ENCODE measurements around the gene VWA1. TPM values are rescaled to one million over a fixed set of nuclear protein-coding genes. Genes with fewer than 3 reads are reported as not detected.

VWA1 gene
- total RNA-seq, 1 experiment from 2014 or later = 0.54 TPM

DNA sequence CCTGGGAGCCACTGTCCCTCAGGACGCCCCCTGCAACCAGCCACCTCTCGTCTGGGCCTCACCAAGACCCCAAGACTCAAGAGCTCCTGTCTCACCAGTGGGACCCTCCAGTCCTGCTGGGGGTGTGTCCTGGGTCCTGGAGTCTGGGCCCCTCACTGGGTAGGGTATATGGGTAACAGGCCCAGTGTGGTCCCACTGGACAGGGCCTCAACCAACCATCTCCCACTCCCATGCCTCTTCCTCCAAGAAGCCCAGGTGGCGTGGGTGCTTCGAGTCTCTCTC, 725 bp upstream of the VWA1 start:
- H3K4me1 Mint-ChIP-seq (ENCODE audit: insufficient read depth, unreplicated experiment) = no peaks in the 10 kb centered on the region
- CTCF ChIA-PET = no interaction called here
- DNase-seq (ENCODE audit: unreplicated experiment) = no peak
- H3K4me3 Mint-ChIP-seq (ENCODE audit: unreplicated experiment) = peak overlapping the region; percentile 53
- no TSS peak for BruUV-seq (replicated peaks)
- POLR2A ChIA-PET = no interaction called here
- H3K9me3 Mint-ChIP-seq (ENCODE audit: unreplicated experiment) = no peaks in the 10 kb centered on the region
- TF ChIP-seq, protein P1, sequence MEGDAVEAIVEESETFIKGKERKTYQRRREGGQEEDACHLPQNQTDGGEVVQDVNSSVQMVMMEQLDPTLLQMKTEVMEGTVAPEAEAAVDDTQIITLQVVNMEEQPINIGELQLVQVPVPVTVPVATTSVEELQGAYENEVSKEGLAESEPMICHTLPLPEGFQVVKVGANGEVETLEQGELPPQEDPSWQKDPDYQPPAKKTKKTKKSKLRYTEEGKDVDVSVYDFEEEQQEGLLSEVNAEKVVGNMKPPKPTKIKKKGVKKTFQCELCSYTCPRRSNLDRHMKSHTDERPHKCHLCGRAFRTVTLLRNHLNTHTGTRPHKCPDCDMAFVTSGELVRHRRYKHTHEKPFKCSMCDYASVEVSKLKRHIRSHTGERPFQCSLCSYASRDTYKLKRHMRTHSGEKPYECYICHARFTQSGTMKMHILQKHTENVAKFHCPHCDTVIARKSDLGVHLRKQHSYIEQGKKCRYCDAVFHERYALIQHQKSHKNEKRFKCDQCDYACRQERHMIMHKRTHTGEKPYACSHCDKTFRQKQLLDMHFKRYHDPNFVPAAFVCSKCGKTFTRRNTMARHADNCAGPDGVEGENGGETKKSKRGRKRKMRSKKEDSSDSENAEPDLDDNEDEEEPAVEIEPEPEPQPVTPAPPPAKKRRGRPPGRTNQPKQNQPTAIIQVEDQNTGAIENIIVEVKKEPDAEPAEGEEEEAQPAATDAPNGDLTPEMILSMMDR (IDR thresholded peaks at IDR 0.05; ENCODE audit: unreplicated experiment) = no peak
- intact Hi-C loops (cut with micrococcal nuclease) = no loop called here
- no peaks in the 10 kb centered on the region for H3K27me3 Mint-ChIP-seq (ENCODE audit: insufficient read depth, unreplicated experiment)
- no peak overlapping the region for H3K27ac Mint-ChIP-seq (ENCODE audit: low read depth, unreplicated experiment)
- no peaks in the 10 kb centered on the region for H3K36me3 Mint-ChIP-seq (ENCODE audit: insufficient read depth, unreplicated experiment)

DNA sequence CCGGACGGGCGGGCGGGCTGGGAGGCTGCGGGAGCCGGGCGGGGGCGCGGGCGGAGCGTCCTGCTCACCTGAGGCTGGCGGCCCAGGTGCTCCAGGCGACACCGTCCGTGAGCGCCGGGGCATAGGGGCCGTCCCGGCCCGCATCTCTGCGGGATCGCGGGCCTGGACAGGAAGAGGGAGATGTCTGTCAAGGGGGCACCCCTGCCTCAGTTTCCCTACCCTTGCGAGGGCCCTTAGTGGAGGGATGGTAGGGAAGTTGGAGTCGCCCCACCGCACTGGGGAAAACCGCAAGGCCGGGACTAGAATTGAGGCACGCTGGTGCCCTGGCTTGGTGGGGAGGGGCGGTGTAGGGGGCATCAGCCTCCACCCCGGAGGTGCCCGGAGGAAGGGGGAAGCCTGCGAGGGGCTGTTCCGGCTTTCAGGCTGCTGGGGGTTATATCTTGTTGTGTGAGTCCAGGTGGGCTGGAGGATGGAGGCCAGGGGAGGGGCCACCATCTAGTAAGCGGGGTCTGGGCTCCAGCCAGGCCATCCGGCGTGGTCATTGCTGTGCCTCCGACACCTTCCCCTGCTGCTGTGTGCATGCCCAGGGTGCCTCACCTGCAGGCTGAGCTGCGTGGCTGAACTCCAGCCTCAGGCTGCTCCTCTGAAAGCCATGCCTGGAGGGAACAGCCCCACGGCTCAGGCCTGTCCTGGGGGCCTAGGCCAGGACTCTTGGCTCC, 580 bp downstream of the VWA1 start:
- CTCF ChIA-PET = no interaction called here
- BruUV-seq (replicated peaks) = no TSS peak
- no peak for DNase-seq (ENCODE audit: unreplicated experiment)
- Mint-ChIP-seq H3K4me3 (ENCODE audit: unreplicated experiment) (peak overlapping the region; percentile 29), H3K27ac (ENCODE audit: low read depth, unreplicated experiment) (no peak overlapping the region), H3K4me1 (ENCODE audit: insufficient read depth, unreplicated experiment) (no peaks in the 10 kb centered on the region), H3K9me3 (ENCODE audit: unreplicated experiment) (no peaks in the 10 kb centered on the region), H3K27me3 (ENCODE audit: insufficient read depth, unreplicated experiment) (no peaks in the 10 kb centered on the region), H3K36me3 (ENCODE audit: insufficient read depth, unreplicated experiment) (no peaks in the 10 kb centered on the region)
- intact Hi-C loops (cut with micrococcal nuclease) = no loop called here
- TF ChIP-seq, protein P1 (IDR thresholded peaks at IDR 0.05; ENCODE audit: unreplicated experiment) = no peak
- POLR2A ChIA-PET = no interaction called here

GRCh38 chr1:1436630-1437032, 1.1 kb downstream of the VWA1 start:
- Mint-ChIP-seq H3K4me3 (ENCODE audit: unreplicated experiment) (peak overlapping the region; percentile 29), H3K9me3 (ENCODE audit: unreplicated experiment) (no peaks in the 10 kb centered on the region), H3K27ac (ENCODE audit: low read depth, unreplicated experiment) (no peak overlapping the region), H3K36me3 (ENCODE audit: insufficient read depth, unreplicated experiment) (no peaks in the 10 kb centered on the region), H3K4me1 (ENCODE audit: insufficient read depth, unreplicated experiment) (no peaks in the 10 kb centered on the region), H3K27me3 (ENCODE audit: insufficient read depth, unreplicated experiment) (no peaks in the 10 kb centered on the region)
- ChIA-PET POLR2A (interaction anchor here (2.3 kb wide), 1 partner anchor 29 kb away, joined by 5 read pairs; the partner anchor contains the start of gene MRPL20), CTCF (no interaction called here)
- BruUV-seq (replicated peaks) = no TSS peak
- TF ChIP-seq, protein P1 (IDR thresholded peaks at IDR 0.05; ENCODE audit: unreplicated experiment) = no peak
- DNase-seq (ENCODE audit: unreplicated experiment) = no peak
- intact Hi-C loops (cut with micrococcal nuclease) = no loop called here

GRCh38 chr1:1437033-1437903, 1.8 kb downstream of the VWA1 start:
- no TSS peak for BruUV-seq (replicated peaks)
- ChIA-PET POLR2A (interaction anchor here (0.6 to 2.3 kb wide), 2 partner anchors 24 to 30 kb away, joined by 4 to 5 read pairs; partner anchors contain the start of gene MRPL20), CTCF (interaction anchor here (0.7 kb wide), 1 partner anchor 14 kb away, joined by 4 read pairs; no protein-coding TSS in a partner anchor)
- no peaks in the 10 kb centered on the region for H3K36me3 Mint-ChIP-seq (ENCODE audit: insufficient read depth, unreplicated experiment)
- no peak for DNase-seq (ENCODE audit: unreplicated experiment)
- no peak overlapping the region for H3K27ac Mint-ChIP-seq (ENCODE audit: low read depth, unreplicated experiment)
- intact Hi-C loops (cut with micrococcal nuclease) = no loop called here
- no peaks in the 10 kb centered on the region for H3K9me3 Mint-ChIP-seq (ENCODE audit: unreplicated experiment)
- no peak overlapping the region for H3K4me3 Mint-ChIP-seq (ENCODE audit: unreplicated experiment)
- H3K27me3 Mint-ChIP-seq (ENCODE audit: insufficient read depth, unreplicated experiment) = no peaks in the 10 kb centered on the region
- TF ChIP-seq, protein P1 (IDR thresholded peaks at IDR 0.05; ENCODE audit: unreplicated experiment) = no peak
- no peaks in the 10 kb centered on the region for H3K4me1 Mint-ChIP-seq (ENCODE audit: insufficient read depth, unreplicated experiment)

Data from MCF 10A (cell line).